GM21390 (cell line): Measurements from ENCODE around the gene OPRD1.
"Not testable (repeated sequence)": the region's sequence is repeated elsewhere in the genome, so short reads cannot be mapped to it uniquely, and the experiment has no call there.

Experiments used
- ATAC-seq: cut with Tn5 transposase; IDR thresholded peaks from one replicate; pipeline ENCODE4 v1.9.1; 2021; ENCODE audit not compliant: unreplicated experiment

OPRD1 gene

GRCh38 chr1:28811766-28812668 is at the start of gene OPRD1:
TSS of gene OPRD1 (plus strand) at chr1:28812170. CDS start at chr1:28812384, 214 bp downstream.
- ATAC-seq, result no peak

GRCh38 chr1:28766532-28767183 is 45.3 kb upstream of the OPRD1 start:
- no peak for ATAC-seq

- ATAC-seq, result no peak
Observed at GRCh38 chr1:28770601-28771165, 41.3 kb upstream of the OPRD1 start.

- not testable (repeated sequence) for ATAC-seq
Observed at GRCh38 chr1:28771921-28772320, 40.0 kb upstream of the OPRD1 start.

GRCh38 chr1:28773105-28773504 is 38.9 kb upstream of the OPRD1 start:
- ATAC-seq, result no peak

- no peak for ATAC-seq
Observed at GRCh38 chr1:28775121-28775942, 36.6 kb upstream of the OPRD1 start.

GRCh38 chr1:28776341-28776740 is 35.6 kb upstream of the OPRD1 start:
- no peak for ATAC-seq

- ATAC-seq, result no peak
Observed at GRCh38 chr1:28778021-28778420, 33.9 kb upstream of the OPRD1 start.

- no peak for ATAC-seq
Observed at GRCh38 chr1:28779751-28780408, 32.1 kb upstream of the OPRD1 start.

GRCh38 chr1:28781305-28781704 is 30.7 kb upstream of the OPRD1 start:
- no peak for ATAC-seq

GRCh38 chr1:28782011-28782410 is 30.0 kb upstream of the OPRD1 start:
- ATAC-seq, result no peak

GRCh38 chr1:28783363-28783762 is 28.6 kb upstream of the OPRD1 start:
- no peak for ATAC-seq

- ATAC-seq, result no peak
Observed at GRCh38 chr1:28789412-28789811, 22.6 kb upstream of the OPRD1 start.

- no peak for ATAC-seq
Observed at GRCh38 chr1:28789816-28790215, 22.2 kb upstream of the OPRD1 start.

- no peak for ATAC-seq
Observed at GRCh38 chr1:28790377-28791035, 21.5 kb upstream of the OPRD1 start.

GRCh38 chr1:28791929-28792328 is 20.0 kb upstream of the OPRD1 start:
- not testable (repeated sequence) for ATAC-seq

- ATAC-seq, result no peak
Observed at GRCh38 chr1:28792644-28793121, 19.3 kb upstream of the OPRD1 start.

GRCh38 chr1:28794582-28794981 is 17.4 kb upstream of the OPRD1 start:
- ATAC-seq, result not testable (repeated sequence)

GRCh38 chr1:28796352-28797211 is 15.4 kb upstream of the OPRD1 start:
- no peak for ATAC-seq
